ENCODE results near the gene GBX2.

The GBX2 gene

GRCh38 chr2:236168110-236169080 lies at the start of gene GBX2:
TSS of gene GBX2 (minus strand) at chr2:236168386. CDS start at chr2:236167971, 415 bp downstream.
- DNase-seq = no peak

GRCh38 chr2:236217926-236218325 lies 49.7 kb upstream of the GBX2 start:
- DNase-seq = no peak

GRCh38 chr2:236216711-236217110 lies 48.5 kb upstream of the GBX2 start:
- DNase-seq = no peak

- no peak for DNase-seq
Measured at GRCh38 chr2:236215761-236216333, 47.7 kb upstream of the GBX2 start.

GRCh38 chr2:236215196-236215595 lies 47.0 kb upstream of the GBX2 start:
- DNase-seq = no peak

- DNase-seq = no peak
Measured at GRCh38 chr2:236214376-236214995, 46.3 kb upstream of the GBX2 start.

GRCh38 chr2:236211296-236211695 lies 43.1 kb upstream of the GBX2 start:
- no peak for DNase-seq

- no peak for DNase-seq
Measured at GRCh38 chr2:236210536-236210935, 42.4 kb upstream of the GBX2 start.

GRCh38 chr2:236209996-236210395 lies 41.8 kb upstream of the GBX2 start:
- DNase-seq = no peak

- DNase-seq = no peak
Measured at GRCh38 chr2:236209535-236209934, 41.3 kb upstream of the GBX2 start.

- DNase-seq = no peak
Measured at GRCh38 chr2:236208019-236208926, 40.1 kb upstream of the GBX2 start.

GRCh38 chr2:236207472-236207871 lies 39.3 kb upstream of the GBX2 start:
- DNase-seq = no peak

- DNase-seq = no peak
Measured at GRCh38 chr2:236205867-236206645, 37.9 kb upstream of the GBX2 start.

GRCh38 chr2:236204953-236205352 lies 36.8 kb upstream of the GBX2 start:
- DNase-seq = no peak

GRCh38 chr2:236200378-236200777 lies 32.2 kb upstream of the GBX2 start:
- no peak for DNase-seq

- DNase-seq = no peak
Measured at GRCh38 chr2:236196366-236196765, 28.2 kb upstream of the GBX2 start.

GRCh38 chr2:236195726-236196125 lies 27.5 kb upstream of the GBX2 start:
- DNase-seq = no peak

- DNase-seq = no peak
Measured at GRCh38 chr2:236194786-236195185, 26.6 kb upstream of the GBX2 start.

GRCh38 chr2:236193026-236193425 lies 24.8 kb upstream of the GBX2 start:
- DNase-seq = no peak

GRCh38 chr2:236190674-236191073 lies 22.5 kb upstream of the GBX2 start:
- no peak for DNase-seq

- no peak for DNase-seq
Measured at GRCh38 chr2:236184701-236185100, 16.5 kb upstream of the GBX2 start.
